ENCODE results near the gene NAA38.
A peak's percentile ranks its signal among the peaks of the same experiment; 100 is the strongest.

Gene NAA38

GRCh38 chr17:7856811-7857712 lies at the start of gene NAA38:
Gene NAA38 (minus strand): TSS chr17:7857559. CDS start chr17:7857463, 96 bp downstream.
- peak; percentile 98 for DNase-seq

- DNase-seq = no peak
Measured at GRCh38 chr17:7903154-7904103, 46.1 kb upstream of the NAA38 start.

- DNase-seq = peak; percentile 88
Measured at GRCh38 chr17:7897773-7898172, 40.4 kb upstream of the NAA38 start.

- no peak for DNase-seq
Measured at GRCh38 chr17:7897090-7897489, 39.7 kb upstream of the NAA38 start.

GRCh38 chr17:7894866-7895265 lies 37.5 kb upstream of the NAA38 start:
- DNase-seq = no peak

GRCh38 chr17:7894226-7894625 lies 36.9 kb upstream of the NAA38 start:
- no peak for DNase-seq

- no peak for DNase-seq
Measured at GRCh38 chr17:7893187-7893880, 36.0 kb upstream of the NAA38 start.

GRCh38 chr17:7889166-7889955 lies 32.0 kb upstream of the NAA38 start:
- DNase-seq = peak; percentile 94

GRCh38 chr17:7888184-7888920 lies 31.0 kb upstream of the NAA38 start, which contains the start of gene CHD3:
Gene CHD3 (plus strand): TSS chr17:7888789. CDS start chr17:7889001, 212 bp downstream.
- DNase-seq = no peak

GRCh38 chr17:7887482-7888183 lies 30.3 kb upstream of the NAA38 start:
- peak; percentile 80 for DNase-seq

GRCh38 chr17:7887038-7887481 lies 29.7 kb upstream of the NAA38 start:
- no peak for DNase-seq

GRCh38 chr17:7886227-7887037 lies 29.1 kb upstream of the NAA38 start:
- DNase-seq = no peak

GRCh38 chr17:7885367-7886226 lies 28.2 kb upstream of the NAA38 start:
- DNase-seq = peak; percentile 39

- DNase-seq = no peak
Measured at GRCh38 chr17:7884581-7885366, 27.4 kb upstream of the NAA38 start.

GRCh38 chr17:7883781-7884386 lies 26.5 kb upstream of the NAA38 start:
- DNase-seq = no peak

- DNase-seq = no peak
Measured at GRCh38 chr17:7882629-7883028, 25.3 kb upstream of the NAA38 start.

GRCh38 chr17:7882068-7882467 lies 24.7 kb upstream of the NAA38 start:
- DNase-seq = no peak
